ENCODE results near the gene ZFYVE27. TPM values are rescaled to one million over a fixed set of nuclear protein-coding genes. Genes with fewer than 3 reads are reported as not detected.
A peak's percentile ranks its signal among the peaks of the same experiment; 100 is the strongest.

The ZFYVE27 gene
- total RNA-seq, 3 donors from 2014 or later, result 48.8 to 83.7 (median 55.0) TPM

DNA sequence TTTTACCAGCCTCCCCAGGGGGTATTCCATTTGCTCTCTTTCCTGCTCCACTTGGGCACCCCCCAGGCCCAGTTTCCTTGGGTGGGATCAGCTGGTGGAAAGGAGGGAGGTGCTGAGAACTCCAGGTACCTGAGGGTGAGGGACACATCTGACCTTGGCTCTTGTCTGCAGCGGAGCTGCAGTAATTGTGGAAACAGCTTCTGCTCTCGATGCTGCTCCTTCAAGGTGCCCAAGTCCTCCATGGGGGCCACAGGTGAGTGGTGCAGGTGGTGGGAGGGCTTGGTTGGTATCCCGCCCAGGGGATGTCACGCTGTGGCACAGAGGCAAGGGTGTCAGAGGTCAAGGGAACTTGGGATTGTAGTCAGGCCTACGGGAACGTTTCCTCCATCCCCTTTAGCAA lies 20.5 kb downstream of the ZFYVE27 start:
- intact Hi-C loops (cut with DNase I, micrococcal nuclease), result no loop called here

DNA sequence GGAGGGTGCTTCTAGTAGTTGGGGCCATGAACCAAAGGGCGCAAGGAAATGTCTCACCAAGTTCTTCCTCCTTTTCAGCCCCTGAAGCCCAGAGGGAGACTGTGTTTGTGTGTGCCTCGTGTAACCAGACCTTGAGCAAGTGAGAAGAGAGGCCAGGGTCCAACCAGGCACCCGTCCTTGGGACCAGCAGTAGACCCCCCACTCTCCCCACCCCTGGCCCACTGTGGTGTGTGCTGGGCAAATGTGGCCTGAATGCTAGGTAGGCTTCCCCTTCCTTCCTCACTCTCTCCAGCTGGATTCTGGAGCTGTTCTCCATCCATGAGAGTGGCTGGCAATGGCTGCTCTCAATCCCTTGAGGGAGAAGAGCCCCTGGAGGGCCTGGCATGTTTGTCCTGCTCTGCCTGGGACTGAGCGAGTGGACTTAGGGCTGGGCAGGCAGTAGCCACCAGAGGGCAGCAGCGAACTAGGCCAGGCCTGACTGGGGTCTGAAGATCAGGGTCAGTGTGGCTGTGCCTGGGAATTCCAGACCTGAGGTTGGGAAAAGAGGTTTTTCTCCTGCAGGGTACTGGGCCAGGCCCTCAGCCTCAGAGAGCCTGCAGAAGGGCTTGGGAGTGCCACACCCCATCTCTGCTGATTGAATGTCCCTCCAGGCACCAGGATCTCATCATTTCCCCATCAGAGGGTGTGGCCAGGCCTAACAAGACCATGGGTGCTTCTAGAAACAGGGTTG lies 22.4 kb downstream of the ZFYVE27 start:
- ATAC-seq (peak; percentile 81), DNase-seq (peak in 2 of 3 donors; percentile 69 to 73)
- H3K36me3 ChIP-seq (ENCODE audit: low read depth), result no peaks in the 10 kb centered on the region
- H3K4me3 ChIP-seq, result no peak overlapping the region
- H3K4me1 ChIP-seq (ENCODE audit: low read depth), result no peaks in the 10 kb centered on the region
- TF ChIP-seq, protein P1, sequence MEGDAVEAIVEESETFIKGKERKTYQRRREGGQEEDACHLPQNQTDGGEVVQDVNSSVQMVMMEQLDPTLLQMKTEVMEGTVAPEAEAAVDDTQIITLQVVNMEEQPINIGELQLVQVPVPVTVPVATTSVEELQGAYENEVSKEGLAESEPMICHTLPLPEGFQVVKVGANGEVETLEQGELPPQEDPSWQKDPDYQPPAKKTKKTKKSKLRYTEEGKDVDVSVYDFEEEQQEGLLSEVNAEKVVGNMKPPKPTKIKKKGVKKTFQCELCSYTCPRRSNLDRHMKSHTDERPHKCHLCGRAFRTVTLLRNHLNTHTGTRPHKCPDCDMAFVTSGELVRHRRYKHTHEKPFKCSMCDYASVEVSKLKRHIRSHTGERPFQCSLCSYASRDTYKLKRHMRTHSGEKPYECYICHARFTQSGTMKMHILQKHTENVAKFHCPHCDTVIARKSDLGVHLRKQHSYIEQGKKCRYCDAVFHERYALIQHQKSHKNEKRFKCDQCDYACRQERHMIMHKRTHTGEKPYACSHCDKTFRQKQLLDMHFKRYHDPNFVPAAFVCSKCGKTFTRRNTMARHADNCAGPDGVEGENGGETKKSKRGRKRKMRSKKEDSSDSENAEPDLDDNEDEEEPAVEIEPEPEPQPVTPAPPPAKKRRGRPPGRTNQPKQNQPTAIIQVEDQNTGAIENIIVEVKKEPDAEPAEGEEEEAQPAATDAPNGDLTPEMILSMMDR (IDR thresholded peaks at IDR 0.05), result peak; percentile 62
- intact Hi-C loops (cut with DNase I, micrococcal nuclease), result no loop called here
- H3K9me3 ChIP-seq, result no peaks in the 10 kb centered on the region

More for the DNA sequence above, 20.5 kb downstream of the ZFYVE27 start:
- ATAC-seq (no peak), DNase-seq (no peak)
- Histone ChIP-seq H3K36me3 (ENCODE audit: low read depth) (peaks cover 3% of the 10 kb centered on the region), H3K4me1 (ENCODE audit: low read depth) (no peaks in the 10 kb centered on the region), H3K4me3 (no peak overlapping the region), H3K9me3 (no peaks in the 10 kb centered on the region)
- TF ChIP-seq, protein P1 (IDR thresholded peaks at IDR 0.05), result no peak

DNA sequence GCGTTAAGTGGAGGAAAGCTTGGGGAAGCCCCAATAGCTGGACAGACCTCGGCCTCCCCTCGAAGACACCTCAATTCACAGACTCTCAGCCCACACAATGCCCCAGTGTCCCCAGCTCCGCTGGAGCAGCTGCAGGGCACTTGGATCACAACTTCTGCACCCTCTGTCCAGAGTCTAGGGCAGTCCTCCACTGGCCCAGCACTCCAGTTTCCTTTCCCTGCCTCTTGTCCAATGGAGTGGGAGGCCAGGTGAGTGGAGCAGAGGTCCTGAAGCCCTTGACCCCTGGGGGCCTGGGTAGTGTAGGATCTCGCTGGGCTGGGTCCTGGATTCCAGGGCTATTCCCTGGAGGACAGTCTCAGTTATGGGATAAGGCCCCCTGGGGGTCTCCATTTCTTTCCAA lies 23.0 kb downstream of the ZFYVE27 start:
- Histone ChIP-seq H3K4me3 (no peak overlapping the region), H3K4me1 (ENCODE audit: low read depth) (no peaks in the 10 kb centered on the region), H3K36me3 (ENCODE audit: low read depth) (no peaks in the 10 kb centered on the region), H3K9me3 (no peaks in the 10 kb centered on the region)
- intact Hi-C loops (cut with DNase I, micrococcal nuclease), result no loop called here
- DNase-seq (no peak), ATAC-seq (no peak)
- TF ChIP-seq, protein P1 (IDR thresholded peaks at IDR 0.05), result no peak

DNA sequence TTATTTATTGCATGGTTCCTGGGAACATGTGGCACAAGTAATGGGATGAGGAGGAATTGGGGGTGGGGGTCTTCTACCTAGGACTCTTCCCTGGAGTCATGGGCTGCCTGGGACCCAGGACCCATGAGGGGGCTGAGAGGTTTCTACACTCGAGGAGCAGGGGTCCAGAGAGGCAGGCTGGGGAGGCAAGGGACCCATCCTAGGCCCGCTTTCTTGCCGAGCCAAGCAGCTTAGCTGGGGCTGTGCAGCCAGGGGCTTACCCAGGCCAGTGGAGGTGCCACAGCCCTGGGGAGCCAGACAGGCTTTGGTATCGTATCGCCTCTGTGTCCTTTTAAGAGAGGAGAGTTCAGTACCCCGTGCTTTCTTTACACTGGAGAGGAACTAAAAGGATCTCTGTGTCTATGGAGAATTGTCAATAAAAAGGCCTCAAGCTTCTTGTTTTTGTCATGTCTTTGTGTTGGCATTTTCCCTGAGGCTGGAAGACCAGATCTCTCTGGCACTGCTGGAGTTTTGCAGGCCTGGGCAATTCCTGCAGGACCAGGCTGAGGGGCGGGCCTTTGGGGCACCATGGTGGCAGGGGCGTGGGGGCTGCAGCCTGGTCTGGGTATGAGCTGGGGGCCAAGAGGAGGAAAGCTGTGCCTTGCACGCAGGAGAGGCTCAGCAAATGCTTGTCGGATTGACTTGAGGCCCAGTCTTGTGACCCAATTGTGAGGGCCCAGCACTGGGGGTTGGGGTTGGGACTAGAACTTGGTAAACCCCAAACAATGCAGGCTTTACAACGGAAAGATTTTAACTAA lies 23.7 kb downstream of the ZFYVE27 start:
- intact Hi-C loops (cut with DNase I, micrococcal nuclease), result no loop called here
- H3K9me3 ChIP-seq, result no peaks in the 10 kb centered on the region
- DNase-seq (no peak), ATAC-seq (no peak)
- no peak overlapping the region for H3K4me3 ChIP-seq
- H3K36me3 ChIP-seq (ENCODE audit: low read depth), result no peaks in the 10 kb centered on the region
- H3K4me1 ChIP-seq (ENCODE audit: low read depth), result no peaks in the 10 kb centered on the region
- TF ChIP-seq, protein P1 (IDR thresholded peaks at IDR 0.05), result no peak

DNA sequence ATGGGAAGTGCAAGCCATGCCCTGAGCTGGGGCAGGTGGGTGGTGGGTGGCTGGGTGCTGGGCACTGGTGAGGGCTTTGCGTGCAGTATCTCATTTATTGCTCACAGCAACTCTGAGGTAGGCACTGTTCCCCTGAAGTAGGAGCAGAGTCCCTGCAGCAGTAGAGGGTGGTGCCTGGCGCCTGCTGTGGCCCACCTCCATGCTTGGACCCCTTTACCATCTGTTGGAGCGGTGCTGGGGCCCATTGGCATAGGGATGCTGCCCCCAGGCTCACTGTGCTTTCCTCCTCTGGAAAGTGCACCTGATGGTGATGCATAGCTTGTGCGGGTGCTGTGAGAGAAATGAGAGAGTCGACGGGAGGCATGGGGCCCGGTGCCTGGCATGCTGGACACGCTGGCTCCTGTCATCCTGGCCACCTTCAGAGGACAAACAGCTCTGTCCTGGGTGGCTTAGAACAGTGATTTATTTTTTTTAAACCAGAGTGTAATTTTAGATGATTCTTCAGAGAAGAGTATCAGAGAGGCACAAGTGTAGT lies 24.5 kb downstream of the ZFYVE27 start:
- ATAC-seq (no peak), DNase-seq (no peak)
- no peaks in the 10 kb centered on the region for H3K4me1 ChIP-seq (ENCODE audit: low read depth)
- TF ChIP-seq, protein P1 (IDR thresholded peaks at IDR 0.05), result no peak
- H3K9me3 ChIP-seq, result no peaks in the 10 kb centered on the region
- H3K4me3 ChIP-seq, result no peak overlapping the region
- intact Hi-C loops (cut with DNase I, micrococcal nuclease), result no loop called here
- no peaks in the 10 kb centered on the region for H3K36me3 ChIP-seq (ENCODE audit: low read depth)
